GM12878 (cell line): ENCODE results near the gene IL4I1. TPM values are rescaled to one million over a fixed set of nuclear protein-coding genes. Genes with fewer than 3 reads are reported as not detected.

Experiments
- ATAC-seq: fragments of 200-7000 bp; cut with Tn5 transposase; 3 replicates; pipeline ENCODE4 v1.9.1; 2020; ENCODE audit warnings: mild to moderate bottlenecking, moderate library complexity
- BruUV-seq: library from RNA; stranded (reverse); fragments of 400-500 nt; replicated peaks from 2 replicates; lab custom pipeline; 2021; lab: Mats Ljungman, UMichigan
- CTCF ChIA-PET: fragments of 300-600 bp; sonication (Branson Sonifier 250); formaldehyde crosslinking; extraction: SDS; loops from one replicate; lab custom pipeline; 2021; ENCODE audit warnings: inconsistent platforms; lab: Yijun Ruan, JAX
- POLR2A ChIA-PET: fragments of 350-600 bp; formaldehyde crosslinking; extraction: SDS; loops from one replicate; lab custom pipeline; 2021; ENCODE audit warnings: inconsistent platforms; lab: Charles Lee
- RAD21 ChIA-PET: fragments of 300-600 bp; sonication (Branson Sonifier 250); formaldehyde crosslinking; loops from one replicate; lab custom pipeline; 2023; ENCODE audit warnings: antibody characterized with exemption; ENCODE audit not compliant: unreplicated experiment; lab: Charles Lee
- SMC1A ChIA-PET: fragments of 300-600 bp; sonication (Branson Sonifier 250); formaldehyde crosslinking; loops from one replicate; lab custom pipeline; 2023; ENCODE audit not compliant: unreplicated experiment, uncharacterized antibody; lab: Charles Lee
- DNase-seq: peaks from one replicate; pipeline ENCODE4 v3.0.0-alpha.2; 2011; ENCODE audit warnings: low read depth, low spot score
- FAIRE-seq: peaks from 3 replicates; lab custom pipeline; 2011; peaks lifted over from hg19 to GRCh38; lab: Jason Lieb, UNC
- H2AFZ ChIP-seq: 2 replicates; pipeline ENCODE4 v1.6.0; 2011; ENCODE audit warnings: low read depth, low read length, control low read depth; ENCODE audit not compliant: control insufficient read depth
- H3K27ac ChIP-seq: 2 replicates; pipeline ENCODE4 v1.5.1; 2011; ENCODE audit warnings: control low read depth; ENCODE audit not compliant: control insufficient read depth, insufficient read depth
- H3K27me3 ChIP-seq, 2 experiments: replicated peaks in 1 of 2; 2 replicates each; pipeline versions ENCODE4 v1.6.0 to v1.6.1; 2011; ENCODE audit warnings: low read length in 1 of 2; ENCODE audit not compliant: control insufficient read depth in 2 of 2, insufficient read depth in 2 of 2
- H3K36me3 ChIP-seq, 2 experiments: 2 replicates each; pipeline ENCODE4 v1.5.1; 2011; ENCODE audit warnings: low read length in 1 of 2; ENCODE audit not compliant: control insufficient read depth in 2 of 2, insufficient read depth in 2 of 2
- H3K4me1 ChIP-seq: 2 replicates; pipeline ENCODE4 v1.6.1; 2011; ENCODE audit warnings: mild to moderate bottlenecking, low read length, moderate library complexity, mixed read lengths; ENCODE audit not compliant: control insufficient read depth, insufficient read depth
- H3K4me2 ChIP-seq: 2 replicates; pipeline ENCODE4 v1.6.0; 2011; ENCODE audit warnings: control low read depth; ENCODE audit not compliant: control insufficient read depth, insufficient read depth
- H3K4me3 ChIP-seq: fragments of 200-600 bp; sonication (generic); 2 replicates; pipeline ENCODE4 v1.5.1; 2016
- H3K79me2 ChIP-seq: 2 replicates; pipeline ENCODE4 v1.6.0; 2011; ENCODE audit warnings: low read length; ENCODE audit not compliant: control insufficient read depth, insufficient read depth
- H3K9ac ChIP-seq: 2 replicates; pipeline ENCODE4 v1.8.0; 2011; ENCODE audit warnings: low read length, control low read depth, mixed read lengths; ENCODE audit not compliant: control insufficient read depth, insufficient read depth
- H3K9me3 ChIP-seq: replicated peaks from 3 replicates; pipeline ENCODE4 v1.5.1; 2011; ENCODE audit warnings: mild to moderate bottlenecking, low read length; ENCODE audit not compliant: control insufficient read depth, insufficient read depth
- H4K20me1 ChIP-seq: 2 replicates; pipeline ENCODE4 v1.6.0; 2011; ENCODE audit not compliant: control insufficient read depth, insufficient read depth
- ATF3 ChIP-seq: IDR thresholded peaks from 2 replicates; pipeline ENCODE4 v1.6.1; 2011; ENCODE audit warnings: low read depth, mild to moderate bottlenecking, low read length, moderate library complexity, borderline replicate concordance; ENCODE audit errors: extremely low read depth
- BHLHE40 ChIP-seq, 2 experiments: fragments of 450-650 bp in 1 of 2; IDR thresholded peaks; 2 replicates each; pipeline ENCODE4 v1.6.1; 2011 to 2017; ENCODE audit warnings: low read depth in 2 of 2, borderline replicate concordance in 1 of 2, improper control_type of control experiment in 1 of 2, low read length in 1 of 2, mild to moderate bottlenecking in 1 of 2
- CBX5 ChIP-seq: sonication (generic); IDR thresholded peaks from 2 replicates; pipeline ENCODE4 v1.6.1; 2016; ENCODE audit warnings: low read depth, moderate library complexity, mild to moderate bottlenecking, inconsistent platforms
- CEBPZ ChIP-seq: fragments of 150-350 bp; IDR thresholded peaks from 2 replicates; pipeline ENCODE4 v1.6.1; 2016; ENCODE audit warnings: low read depth, low read length
- CHD1 ChIP-seq: IDR thresholded peaks from 2 replicates; pipeline ENCODE4 v1.6.1; 2012; ENCODE audit warnings: low read depth, low read length, improper control_type of control experiment
- HDGF ChIP-seq: fragments of 450-650 bp; IDR thresholded peaks from 2 replicates; pipeline ENCODE4 v1.6.1; 2016; ENCODE audit warnings: antibody characterized with exemption
- HSF1 ChIP-seq: fragments of 150-350 bp; IDR thresholded peaks from 2 replicates; pipeline ENCODE4 v1.6.1; 2014; ENCODE audit warnings: mild to moderate bottlenecking, low read depth, low read length
- NR2C1 ChIP-seq: fragments of 450-650 bp; IDR thresholded peaks from 2 replicates; pipeline ENCODE4 v1.6.1; 2017; ENCODE audit warnings: antibody characterized with exemption, mild to moderate bottlenecking, moderate library complexity
- PAX8 ChIP-seq: fragments of 450-650 bp; IDR thresholded peaks from 2 replicates; pipeline ENCODE4 v1.6.1; 2017; ENCODE audit warnings: mild to moderate bottlenecking, moderate library complexity
- SRF ChIP-seq, 2 experiments: IDR thresholded peaks; 2 replicates each; pipeline ENCODE4 v1.6.1; 2011; ENCODE audit warnings: low read depth in 2 of 2, low read length in 2 of 2, mild to moderate bottlenecking in 1 of 2, moderate library complexity in 1 of 2
- TARDBP ChIP-seq: IDR thresholded peaks from 2 replicates; pipeline ENCODE4 v1.6.1; 2016; ENCODE audit warnings: borderline replicate concordance
- TCF12 ChIP-seq: IDR thresholded peaks from 2 replicates; pipeline ENCODE4 v1.6.1; 2011; ENCODE audit warnings: low read depth, mild to moderate bottlenecking, low read length
- WRNIP1 ChIP-seq: IDR thresholded peaks from 2 replicates; pipeline ENCODE4 v1.6.1; 2011; ENCODE audit warnings: low read depth, low read length, improper control_type of control experiment, borderline replicate concordance
- YY1 ChIP-seq: IDR thresholded peaks from 2 replicates; pipeline ENCODE4 v1.6.1; 2011; ENCODE audit warnings: low read depth, mild to moderate bottlenecking, low read length
- WGBS: methylation state at CpG from one replicate; pipeline ENCODE4 v1.1.6; 2016; ENCODE audit warnings: low lambda C conversion rate; ENCODE audit not compliant: insufficient replicate concordance, insufficient coverage; ENCODE audit errors: missing lambda C conversion rate; 5-methylcytosine and 5-hydroxymethylcytosine counted together
- in situ Hi-C: fragments of 300-500 bp; cut with MboI; formaldehyde crosslinking; loops from 9 replicates; pipeline ENCODE4 v1.14.3; 2018; ENCODE audit warnings: mixed read lengths
- intact Hi-C: fragments of 100-400 bp; cut with micrococcal nuclease; formaldehyde crosslinking; loops from one replicate; pipeline ENCODE4 v1.14.2; 2022; ENCODE audit not compliant: unreplicated experiment
- polyA plus RNA-seq, 11 experiments: library from polyadenylated mRNA; depleted of rRNA in 4 of 11; unstranded in 6 of 11; stranded (reverse) in 5 of 11; fragments of >200 nt; fragmentation: Nextera tagmentation in 4 of 11; fragmentation: Illumina TruSeq in 1 of 11; extraction: Ambion mirVana in 4 of 11; extraction: Trizol in 1 of 11; gene quantifications; 1 replicate in 1 of 11; 2 replicates in 10 of 11; pipeline versions ENCODE4 v1.2.1 to v1.2.3, GENCODE V29; 2011 to 2016; ENCODE audit warnings: inconsistent platforms in 2 of 11, missing spikeins in 2 of 11, low read depth in 1 of 11
- total RNA-seq, 4 experiments: library from RNA; depleted of rRNA in 3 of 4; stranded (reverse); fragments of >200 nt in 3 of 4; fragmentation: Illumina TruSeq in 1 of 4; extraction: Trizol in 1 of 4; gene quantifications; 2 replicates each; pipeline versions ENCODE4 v1.2.1 to v1.2.3, GENCODE V29; 2013 to 2021

IL4I1 gene
- total and polyA plus RNA-seq, 10 of the 15 experiments (the other 5 are each of a cell fraction or from before 2014, with no cell fraction given), result 0.62 to 83.8 (median 42.8) TPM

GRCh38 chr19:49871349-49871985, 25.2 kb downstream of the IL4I1 start:
- no peak for DNase-seq
- no peaks in the 10 kb centered on the region for H3K9me3 ChIP-seq
- no TSS peak for BruUV-seq
- H3K4me3 ChIP-seq, result no peak overlapping the region
- ChIA-PET CTCF (no interaction called here), RAD21 (no interaction called here), POLR2A (interaction anchor here (0.9 kb wide), 1 partner anchor 20 kb away, joined by 3 read pairs; no protein-coding TSS in a partner anchor), SMC1A (no interaction called here)
- in situ Hi-C loops, result no loop called here
- H3K4me1 ChIP-seq, result peaks cover 31% of the 10 kb centered on the region
- intact Hi-C loops, result loop anchor here (5.0 kb wide), 1 partner anchor 384 kb away; the partner anchor contains the start of gene RPL13A
- TF ChIP-seq WRNIP1 (no peak), BHLHE40 (IDR thresholded peaks at IDR 0.05; ENCODE audit: borderline replicate concordance in 1 of 2, low read depth in 2 of 2, low read length in 1 of 2) (no peak), CBX5 (no peak), NR2C1 (no peak), HSF1 (no peak), TARDBP (no peak), CEBPZ (no peak), TCF12 (no peak), SRF (IDR thresholded peaks at IDR 0.05; ENCODE audit: low read depth in 2 of 2, low read length in 2 of 2) (no peak), CHD1 (no peak), HDGF (no peak), ATF3 (no peak), PAX8 (no peak), YY1 (no peak)
- ATAC-seq, result no peak
- no peak for FAIRE-seq
- no peaks in the 10 kb centered on the region for H3K27me3 ChIP-seq
- H3K36me3 ChIP-seq, result no peaks in the 10 kb centered on the region; a peak in 1 of 4 replicates
- no peak overlapping the region for H3K4me2 ChIP-seq
- H2AFZ ChIP-seq, result no peak overlapping the region
- no peaks in the 10 kb centered on the region for H4K20me1 ChIP-seq
- peaks cover 27% of the 10 kb centered on the region for H3K79me2 ChIP-seq
- no peak overlapping the region for H3K9ac ChIP-seq
- 82% methylated on average over 16 of the region's 17 CpGs for WGBS
- H3K27ac ChIP-seq, result no peak overlapping the region
